HepG2 (cell line): ENCODE results near the gene TTC9. TPM values are rescaled to one million over a fixed set of nuclear protein-coding genes. Genes with fewer than 3 reads are reported as not detected.
A peak's percentile ranks its signal among the peaks of the same experiment; 100 is the strongest.

Experiments used
- ATAC-seq: fragments of 200-7000 bp; cut with Tn5 transposase; 3 replicates; pipeline ENCODE4 v1.9.1; 2020; ENCODE audit warnings: mild to moderate bottlenecking, moderate library complexity
- BruUV-seq: library from RNA; stranded (reverse); fragments of 400-500 nt; replicated peaks from 2 replicates; lab custom pipeline; 2021; lab: Mats Ljungman, UMichigan
- CTCF ChIA-PET: fragments of 300-600 bp; formaldehyde crosslinking; extraction: SDS; loops from one replicate; lab custom pipeline; 2021; ENCODE audit warnings: low total read pairs, inconsistent platforms, low intra/inter-chr PET ratio; lab: Yijun Ruan, JAX
- POLR2A ChIA-PET: fragments of 350-600 bp; sonication (Branson Sonifier 250); formaldehyde crosslinking; loops from one replicate; lab custom pipeline; 2020; ENCODE audit warnings: antibody characterized with exemption, inconsistent platforms; lab: Yijun Ruan, JAX
- DNase-seq: peaks from one replicate; pipeline ENCODE4 v3.0.0-alpha.2; 2015; ENCODE audit warnings: low spot score
- FAIRE-seq: peaks from 3 replicates; lab custom pipeline; 2011; peaks lifted over from hg19 to GRCh38; lab: Jason Lieb, UNC
- H2AFZ ChIP-seq: one replicate; pipeline ENCODE4 v1.6.1; 2011; ENCODE audit warnings: low read length, inconsistent platforms
- H3K27ac ChIP-seq: fragments of 300-600 bp; 3 replicates; pipeline ENCODE4 v1.8.0; 2011; ENCODE audit warnings: mixed run types, mild to moderate bottlenecking, mixed read lengths, low read length, inconsistent platforms; ENCODE audit not compliant: insufficient read depth; ENCODE audit errors: extremely low read length
- H3K27me3 ChIP-seq, 2 experiments: fragments of 200-600 bp in 1 of 2; 2 replicates in 1 of 2; 3 replicates in 1 of 2; pipeline versions ENCODE4 v1.6.0 to v1.8.0; 2011; ENCODE audit warnings: low read length in 2 of 2, mild to moderate bottlenecking in 2 of 2, moderate library complexity in 2 of 2, inconsistent platforms in 1 of 2; ENCODE audit not compliant: insufficient read depth in 2 of 2, control insufficient read depth in 1 of 2
- H3K36me3 ChIP-seq, 2 experiments: fragments of 200-600 bp in 1 of 2; replicated peaks in 1 of 2; 2 replicates in 1 of 2; 3 replicates in 1 of 2; pipeline versions ENCODE4 v1.5.1 to v1.8.0; 2011; ENCODE audit warnings: low read length in 2 of 2, inconsistent platforms in 1 of 2; ENCODE audit not compliant: insufficient read depth in 2 of 2, control insufficient read depth in 1 of 2
- H3K4me1 ChIP-seq: 2 replicates; pipeline ENCODE4 v1.5.1; 2012; ENCODE audit warnings: low read length, inconsistent platforms; ENCODE audit not compliant: insufficient read depth
- H3K4me2 ChIP-seq: 2 replicates; pipeline ENCODE4 v1.6.0; 2011; ENCODE audit warnings: low read depth, low read length, inconsistent platforms
- H3K4me3 ChIP-seq, 3 experiments: fragments of 200-600 bp in 1 of 3; sonication (generic), shearing (Covaris generic) in 1 of 3; replicated peaks in 1 of 3; 2 replicates each; pipeline ENCODE4 v1.5.1; 2011 to 2016; ENCODE audit warnings: low read length in 3 of 3, inconsistent platforms in 2 of 3, low read depth in 2 of 3, mild to moderate bottlenecking in 2 of 3, control low read depth in 1 of 3, mixed read lengths in 1 of 3; ENCODE audit not compliant: insufficient read depth in 1 of 3
- H3K79me2 ChIP-seq: one replicate; pipeline ENCODE4 v1.6.1; 2011; ENCODE audit warnings: low read length, inconsistent platforms; ENCODE audit not compliant: insufficient read depth
- H3K9ac ChIP-seq: 2 replicates; pipeline ENCODE4 v1.6.0; 2011; ENCODE audit warnings: mild to moderate bottlenecking, low read depth, low read length, inconsistent platforms; ENCODE audit not compliant: insufficient read depth
- H3K9me3 ChIP-seq: 2 replicates; pipeline ENCODE4 v1.5.1; 2012; ENCODE audit warnings: mild to moderate bottlenecking, low read length
- H4K20me1 ChIP-seq: 2 replicates; pipeline ENCODE4 v1.6.0; 2011; ENCODE audit warnings: inconsistent platforms, mild to moderate bottlenecking, low read length, moderate library complexity; ENCODE audit not compliant: insufficient read depth
- FOSL2 ChIP-seq: sonication (generic); formaldehyde crosslinking; IDR thresholded peaks from 2 replicates; pipeline ENCODE4 v1.4.0; 2020; ENCODE audit warnings: missing genetic modification reagents
- HNRNPLL ChIP-seq: fragments of 200-400 bp; formaldehyde crosslinking; IDR thresholded peaks from 2 replicates; pipeline ENCODE4 v1.6.1; 2017; ENCODE audit warnings: mild to moderate bottlenecking, low read depth, low read length; ENCODE audit not compliant: poor library complexity, severe bottlenecking
- HOMEZ ChIP-seq: IDR thresholded peaks from 2 replicates; pipeline ENCODE4 v1.6.1; 2016; ENCODE audit warnings: low read depth
- IKZF4 ChIP-seq: sonication (generic); formaldehyde crosslinking; IDR thresholded peaks from 2 replicates; pipeline ENCODE4 v1.5.1; 2020; ENCODE audit warnings: borderline replicate concordance, mild to moderate bottlenecking, low read depth, missing genetic modification reagents; ENCODE audit errors: not compliant biosample characterization
- NCOR1 ChIP-seq: fragments of 200-600 bp; sonication (generic); IDR thresholded peaks from 2 replicates; pipeline ENCODE4 v1.7.0; 2017; ENCODE audit warnings: antibody characterized with exemption, low read length, borderline replicate concordance
- NR2F6 ChIP-seq, 2 experiments: IDR thresholded peaks; 2 replicates each; pipeline ENCODE4 v1.6.1; 2016; ENCODE audit warnings: antibody characterized with exemption in 1 of 2, mild to moderate bottlenecking in 1 of 2
- REXO4 ChIP-seq: sonication (generic); formaldehyde crosslinking; IDR thresholded peaks from 2 replicates; pipeline ENCODE4 v1.8.0; 2022; ENCODE audit warnings: missing genetic modification reagents, mild to moderate bottlenecking, borderline replicate concordance
- ZFP91 ChIP-seq: sonication (generic); formaldehyde crosslinking; IDR thresholded peaks from 2 replicates; pipeline ENCODE4 v1.9.0; 2022; ENCODE audit warnings: missing genetic modification reagents, mild to moderate bottlenecking, borderline replicate concordance
- ZNF180 ChIP-seq: sonication (generic); formaldehyde crosslinking; IDR thresholded peaks from 2 replicates; pipeline ENCODE4 v1.4.0; 2020; ENCODE audit warnings: low read depth, missing genetic modification reagents, borderline replicate concordance
- ZNF235 ChIP-seq: sonication (generic); formaldehyde crosslinking; IDR thresholded peaks from 2 replicates; pipeline ENCODE4 v1.8.1; 2023; ENCODE audit warnings: mild to moderate bottlenecking, missing genetic modification reagents, borderline replicate concordance
- ZNF317 ChIP-seq: sonication (generic); formaldehyde crosslinking; IDR thresholded peaks from 2 replicates; pipeline ENCODE4 v1.5.0; 2020; ENCODE audit warnings: mild to moderate bottlenecking, missing genetic modification reagents
- ZNF350 ChIP-seq: sonication (generic); formaldehyde crosslinking; IDR thresholded peaks from 2 replicates; pipeline ENCODE4 v1.4.0; 2020; ENCODE audit warnings: mild to moderate bottlenecking, low read depth, missing genetic modification reagents, borderline replicate concordance
- ZNF687 ChIP-seq: sonication (generic); formaldehyde crosslinking; IDR thresholded peaks from 2 replicates; pipeline ENCODE4 v1.5.1; 2020; ENCODE audit warnings: mild to moderate bottlenecking, missing genetic modification reagents, moderate library complexity
- ZNF781 ChIP-seq: sonication (generic); formaldehyde crosslinking; IDR thresholded peaks from 2 replicates; pipeline ENCODE4 v1.5.1; 2020; ENCODE audit warnings: borderline replicate concordance, mild to moderate bottlenecking, missing genetic modification reagents; ENCODE audit errors: not compliant biosample characterization
- ZNF883 ChIP-seq: sonication (generic); formaldehyde crosslinking; IDR thresholded peaks from 2 replicates; pipeline ENCODE4 v1.5.1; 2020; ENCODE audit warnings: mild to moderate bottlenecking, missing genetic modification reagents; ENCODE audit errors: not compliant biosample characterization
- WGBS: methylation state at CpG from one replicate; pipeline ENCODE4 v1.1.6; 2017; ENCODE audit warnings: low lambda C conversion rate; 5-methylcytosine and 5-hydroxymethylcytosine counted together
- in situ Hi-C: cut with HindIII; loops from 2 replicates; pipeline ENCODE4 v1.10.0; 2017; ENCODE audit warnings: low pct_unique_long_range_greater_than_20kb; ENCODE audit not compliant: extremely low pct_ligation_motif_present
- intact Hi-C: fragments of 100-400 bp; cut with micrococcal nuclease; formaldehyde crosslinking; loops from one replicate; pipeline ENCODE4 v1.10.0; 2022; ENCODE audit not compliant: unreplicated experiment
- polyA plus RNA-seq, 8 experiments: library from polyadenylated mRNA; depleted of rRNA in 3 of 8; stranded (reverse) in 7 of 8; unstranded in 1 of 8; fragments of >200 nt; fragmentation: Illumina TruSeq in 4 of 8; extraction: Trizol in 4 of 8; gene quantifications; 2 replicates each; pipeline versions ENCODE4 v1.2.1 to v1.2.3, GENCODE V29; 2011 to 2016; ENCODE audit warnings: low read depth in 4 of 8, missing spikeins in 1 of 8, mixed read lengths in 1 of 8; ENCODE audit not compliant: insufficient read depth in 1 of 8
- total RNA-seq, 5 experiments: library from RNA; depleted of rRNA; stranded (reverse); fragments of >200 nt; fragmentation: Illumina TruSeq; extraction: Trizol; gene quantifications; 2 replicates each; pipeline ENCODE4 v1.2.3, GENCODE V29; 2016; ENCODE audit warnings: low read depth in 1 of 5

TTC9 gene
- total and polyA plus RNA-seq, 2 of the 13 experiments (the other 11 are each of a cell fraction or from before 2014, with no cell fraction given), result 0.13 to 0.30 TPM

- no peaks in the 10 kb centered on the region for H3K36me3 ChIP-seq
- ATAC-seq (peak; percentile 79), DNase-seq (no peak), FAIRE-seq (no peak)
- 16% methylated on average over 15 of the region's 28 CpGs for WGBS
- H3K9ac ChIP-seq, result no peak overlapping the region
- in situ Hi-C loops, result loop anchor here (5.0 kb wide), 1 partner anchor 71 kb away; no protein-coding TSS in a partner anchor
- H3K4me2 ChIP-seq, result peak overlapping the region; percentile 86
- BruUV-seq, result no TSS peak
- CTCF ChIA-PET, result no interaction called here
- peaks cover 12% of the 10 kb centered on the region; the same call in 1 of the 2 replicates for H3K4me1 ChIP-seq
- H2AFZ ChIP-seq, result no peak overlapping the region
- peaks cover 9 to 44% of the 10 kb centered on the region in 2 experiments for H3K27me3 ChIP-seq
- no peaks in the 10 kb centered on the region for H4K20me1 ChIP-seq
- no peaks in the 10 kb centered on the region; the same call in 1 of the 2 replicates for H3K9me3 ChIP-seq
- intact Hi-C loops, result loop anchor here (5.0 kb wide), 1 partner anchor 166 kb away; the partner anchor contains the start of gene MAP3K9
- peak overlapping the region; percentile 39 to 73 (median 67); a peak in 5 of 6 replicates for H3K4me3 ChIP-seq
- POLR2A ChIA-PET, result no interaction called here
- H3K27ac ChIP-seq, result no peak overlapping the region
- no peaks in the 10 kb centered on the region for H3K79me2 ChIP-seq
- TF ChIP-seq ZNF350 (CRISPR knock-in tag) (no peak), ZNF235 (CRISPR knock-in tag) (no peak), NCOR1 (no peak), IKZF4 (CRISPR knock-in tag) (no peak), ZNF781 (no peak), ZNF317 (CRISPR knock-in tag) (no peak), NR2F6 (IDR thresholded peaks at IDR 0.05) (no peak), NR2F6 (CRISPR knock-in tag; IDR thresholded peaks at IDR 0.05) (no peak), HNRNPLL (peak; percentile 86), HOMEZ (CRISPR knock-in tag) (no peak), ZNF180 (CRISPR knock-in tag) (no peak), ZNF883 (CRISPR knock-in tag) (no peak), FOSL2 (CRISPR knock-in tag) (peak; percentile 33; the same call in 1 of the 2 replicates), REXO4 (CRISPR knock-in tag) (no peak), ZNF687 (CRISPR knock-in tag) (peak; percentile 36), ZFP91 (CRISPR knock-in tag) (peak; percentile 68; the same call in 1 of the 2 replicates)
Observed at GRCh38 chr14:70640938-70641547, 673 bp upstream of the TTC9 start.
